RWPE2 (cell line): ENCODE measurements around the gene OTOP3.

Experiments
- ATAC-seq: fragments of 200-7000 bp; cut with Tn5 transposase; 3 replicates; pipeline ENCODE4 v1.9.1; 2021; ENCODE audit warnings: low read depth
- DNase-seq: peaks from one replicate; pipeline ENCODE4 v3.0.0-alpha.2; 2020; ENCODE audit warnings: low spot score
- H3K27ac ChIP-seq: fragments of 450-650 bp; 2 replicates; pipeline ENCODE4 v1.5.1; 2017; ENCODE audit warnings: mild to moderate bottlenecking; ENCODE audit not compliant: poor library complexity, severe bottlenecking
- H3K27me3 ChIP-seq: fragments of 250-450 bp; sonication (Bioruptor Pico); 2 replicates; pipeline ENCODE4 v1.5.1; 2021; ENCODE audit warnings: mild to moderate bottlenecking, moderate library complexity; ENCODE audit not compliant: insufficient read depth, poor library complexity, severe bottlenecking
- H3K36me3 ChIP-seq: fragments of 250-450 bp; sonication (Bioruptor Pico); 2 replicates; pipeline ENCODE4 v1.5.1; 2020; ENCODE audit warnings: low read depth, mild to moderate bottlenecking, moderate library complexity
- H3K4me1 ChIP-seq: fragments of 250-450 bp; sonication (Bioruptor Pico); 2 replicates; pipeline ENCODE4 v1.5.1; 2021; ENCODE audit warnings: mild to moderate bottlenecking, moderate library complexity; ENCODE audit not compliant: insufficient read depth, poor library complexity, severe bottlenecking
- H3K4me3 ChIP-seq: fragments of 250-450 bp; sonication (Bioruptor Pico); 2 replicates; pipeline ENCODE4 v1.5.1; 2021; ENCODE audit warnings: mild to moderate bottlenecking, moderate library complexity; ENCODE audit not compliant: severe bottlenecking
- H3K9me3 ChIP-seq: fragments of 250-450 bp; sonication (Bioruptor Pico); 2 replicates; pipeline ENCODE4 v1.5.1; 2021; ENCODE audit warnings: mild to moderate bottlenecking, moderate library complexity; ENCODE audit not compliant: severe bottlenecking
- CTCF ChIP-seq: fragments of 450-650 bp; IDR thresholded peaks from one replicate; pipeline ENCODE4 v1.5.1; 2017; ENCODE audit warnings: mild to moderate bottlenecking, moderate library complexity; ENCODE audit not compliant: poor library complexity, severe bottlenecking

OTOP3 gene

GRCh38 chr17:74951680-74952421 is 16.2 kb downstream of the OTOP3 start:
- Histone ChIP-seq H3K4me1 (peaks cover 12% of the 10 kb centered on the region), H3K36me3 (no peaks in the 10 kb centered on the region), H3K27ac (no peak overlapping the region), H3K27me3 (no peaks in the 10 kb centered on the region), H3K4me3 (no peak overlapping the region), H3K9me3 (no peaks in the 10 kb centered on the region)
- TF ChIP-seq CTCF: no peak
- no peak for ATAC-seq
- no peak for DNase-seq

GRCh38 chr17:74952431-74953133 is 16.9 kb downstream of the OTOP3 start:
- no peak for ATAC-seq
- DNase-seq: no peak
- no peaks in the 10 kb centered on the region for H3K27me3 ChIP-seq

GRCh38 chr17:74953134-74953687 is 17.5 kb downstream of the OTOP3 start:
- Histone ChIP-seq H3K27ac (no peak overlapping the region), H3K4me3 (no peak overlapping the region), H3K36me3 (no peaks in the 10 kb centered on the region), H3K9me3 (no peaks in the 10 kb centered on the region), H3K27me3 (no peaks in the 10 kb centered on the region), H3K4me1 (peaks cover 12% of the 10 kb centered on the region)
- DNase-seq: no peak
- no peak for TF ChIP-seq CTCF
- no peak for ATAC-seq

More at GRCh38 chr17:74952431-74953133, 16.9 kb downstream of the OTOP3 start:
- Histone ChIP-seq H3K9me3 (no peaks in the 10 kb centered on the region), H3K36me3 (no peaks in the 10 kb centered on the region), H3K27ac (no peak overlapping the region), H3K4me3 (no peak overlapping the region), H3K4me1 (peaks cover 12% of the 10 kb centered on the region)
- TF ChIP-seq CTCF: no peak

GRCh38 chr17:74954115-74954514 is 18.4 kb downstream of the OTOP3 start:
- Histone ChIP-seq H3K27me3 (no peaks in the 10 kb centered on the region), H3K4me1 (peaks cover 12% of the 10 kb centered on the region)
- ATAC-seq: no peak

More at GRCh38 chr17:74954115-74954514, 18.4 kb downstream of the OTOP3 start:
- DNase-seq: no peak
- Histone ChIP-seq H3K9me3 (no peaks in the 10 kb centered on the region), H3K36me3 (no peaks in the 10 kb centered on the region), H3K27ac (no peak overlapping the region), H3K4me3 (no peak overlapping the region)
- no peak for TF ChIP-seq CTCF
